Transverse colon (tissue), 4 donors: ENCODE data around the gene MTA2. TPM values are rescaled to one million over a fixed set of nuclear protein-coding genes. Genes with fewer than 3 reads are reported as not detected.
"Not testable (repeated sequence)": the region's sequence is repeated elsewhere in the genome, so short reads cannot be mapped to it uniquely, and the experiment has no call there.

Experiments used
- DNase-seq: peaks from one replicate; pipeline ENCODE4 v3.0.0-alpha.2; 2019
- H3K27ac ChIP-seq, 4 donors: fragments of 200-600 bp; sonication (generic); 2 replicates each; pipeline ENCODE4 v1.5.1; 2016 to 2018; ENCODE audit warnings: inconsistent platforms in 4 of 4
- H3K27me3 ChIP-seq: fragments of 200-600 bp; sonication (generic); 2 replicates; pipeline ENCODE4 v1.5.1; 2017; ENCODE audit warnings: inconsistent platforms
- H3K36me3 ChIP-seq, 4 donors: fragments of 200-600 bp; sonication (generic); 2 replicates each; pipeline ENCODE4 v1.5.1; 2017 to 2019; ENCODE audit warnings: inconsistent platforms in 4 of 4
- H3K4me1 ChIP-seq, 4 donors: fragments of 200-600 bp; sonication (generic); 2 replicates each; pipeline ENCODE4 v1.5.1; 2017 to 2020; ENCODE audit warnings: inconsistent platforms in 4 of 4
- H3K4me3 ChIP-seq, 4 donors: fragments of 200-600 bp; sonication (generic); 1 replicate in 1 of 4; 2 replicates in 3 of 4; pipeline versions ENCODE4 v1.5.1 to v1.6.1; 2017 to 2019; ENCODE audit warnings: inconsistent platforms in 4 of 4
- H3K9me3 ChIP-seq, 2 donors: fragments of 200-600 bp; sonication (generic); 2 replicates each; pipeline ENCODE4 v1.5.1; 2017 to 2019; ENCODE audit warnings: inconsistent platforms in 2 of 2
- CTCF ChIP-seq, 5 experiments: fragments of 200-600 bp in 3 of 5; fragments of 450-650 bp in 2 of 5; sonication (generic) in 3 of 5; IDR thresholded peaks; 1 replicate in 2 of 5; 2 replicates in 3 of 5; pipeline ENCODE4 v1.5.1; 2016 to 2017; ENCODE audit warnings: antibody characterized with exemption in 5 of 5, inconsistent platforms in 3 of 5, mild to moderate bottlenecking in 2 of 5, moderate library complexity in 1 of 5
- EP300 ChIP-seq: sonication (generic); formaldehyde crosslinking; IDR thresholded peaks from one replicate; pipeline ENCODE4 v1.6.1; 2017; ENCODE audit warnings: antibody characterized with exemption, low read depth
- POLR2A ChIP-seq: fragments of 450-650 bp; IDR thresholded peaks from one replicate; pipeline ENCODE4 v1.6.1; 2016; ENCODE audit warnings: antibody characterized with exemption, mild to moderate bottlenecking, moderate library complexity
- POLR2AphosphoS5 ChIP-seq, 3 donors: sonication (generic); formaldehyde crosslinking; IDR thresholded peaks; one replicate each; pipeline ENCODE4 v1.6.1; 2016; ENCODE audit warnings: antibody characterized with exemption in 3 of 3
- WGBS, 2 donors: methylation state at CpG; one replicate each; pipeline ENCODE4 v1.1.5; 2018; ENCODE audit warnings: low coverage in 1 of 2; 5-methylcytosine and 5-hydroxymethylcytosine counted together
- in situ Hi-C, 4 donors: fragments of 200-750 bp; cut with MboI; loops; one replicate each; pipeline versions ENCODE4 v1.15.0 to v1.15.1; 2017; ENCODE audit warnings: low sequenced_read_pairs in 3 of 4, low pct_ligation_motif_present in 1 of 4, low pct_unique_long_range_greater_than_20kb in 1 of 4
- intact Hi-C: fragments of 100-400 bp; cut with DNase I; formaldehyde crosslinking; loops from one replicate; pipeline ENCODE4 v1.15.1; 2023; ENCODE audit warnings: low total_unique reads
- total RNA-seq, 4 donors: library from RNA; depleted of rRNA; stranded (reverse); fragments of >200 nt; gene quantifications; one replicate each; pipeline ENCODE4 v1.1.0, GENCODE V29; 2016

Gene MTA2
- total RNA-seq, 4 donors from 2014 or later: 42.0 to 80.1 (median 62.1) TPM

GRCh38 chr11:62588966-62589637 is 12.6 kb downstream of the MTA2 start:
- in situ Hi-C loops: loop anchor here in 1 of 4 donors (25.0 kb wide), 1 partner anchor 273 kb away; no protein-coding TSS in a partner anchor
- peaks cover 0 to 25% (median 12%) of the 10 kb centered on the region in 4 donors for H3K36me3 ChIP-seq

GRCh38 chr11:62585356-62585755 is 16.3 kb downstream of the MTA2 start:
- H3K9me3 ChIP-seq, H3K27ac ChIP-seq, intact Hi-C loops, H3K27me3 ChIP-seq, DNase-seq, H3K4me3 ChIP-seq: not testable (repeated sequence)
- peaks cover 3 to 12% (median 6%) of the 10 kb centered on the region in 4 donors for H3K4me1 ChIP-seq
- 86% methylated on average over 7 of the region's 7 CpGs; no CpG with 5 or more reads in 1 of the 2 donors for WGBS, 2 donors
- in situ Hi-C loops: loop anchor here in 1 of 4 donors (25.0 kb wide), 1 partner anchor 277 kb away; no protein-coding TSS in a partner anchor
- H3K36me3 ChIP-seq: peaks cover 0 to 31% (median 10%) of the 10 kb centered on the region in 4 donors

More at GRCh38 chr11:62588966-62589637, 12.6 kb downstream of the MTA2 start:
- Histone ChIP-seq H3K27me3 (no peaks in the 10 kb centered on the region), H3K27ac (no peak overlapping the region), H3K4me1 (peaks cover 16 to 37% (median 25%) of the 10 kb centered on the region in 4 donors), H3K4me3 (no peak overlapping the region), H3K9me3 (no peaks in the 10 kb centered on the region)
- intact Hi-C loops: no loop called here
- TF ChIP-seq POLR2A (no peak), CTCF (IDR thresholded peaks at IDR 0.05) (peak in 1 of 5 experiments; percentile 8), POLR2AphosphoS5 (IDR thresholded peaks at IDR 0.05) (no peak), EP300 (no peak)
- DNase-seq: no peak
- WGBS, 2 donors: 44 to 69% methylated on average over 9 to 18 of the region's 18 CpGs

GRCh38 chr11:62581735-62582134 is 19.9 kb downstream of the MTA2 start:
- H3K9me3 ChIP-seq, H3K4me1 ChIP-seq, H3K27me3 ChIP-seq, H3K27ac ChIP-seq, H3K4me3 ChIP-seq, DNase-seq, intact Hi-C loops: not testable (repeated sequence)
- peaks cover 0 to 28% (median 2%) of the 10 kb centered on the region in 4 donors for H3K36me3 ChIP-seq
- in situ Hi-C loops: loop anchor here in 1 of 4 donors (25.0 kb wide), 1 partner anchor 281 kb away; no protein-coding TSS in a partner anchor
- WGBS, 2 donors: 94 to 100% methylated on average over 3 to 4 of the region's 4 CpGs

GRCh38 chr11:62580959-62581715 is 20.5 kb downstream of the MTA2 start:
- intact Hi-C loops: no loop called here
- peaks cover 0 to 22% (median 2%) of the 10 kb centered on the region in 4 donors for H3K36me3 ChIP-seq
- H3K4me3 ChIP-seq: no peak overlapping the region
- WGBS, 2 donors: 94% methylated on average over 18 of the region's 18 CpGs; no CpG with 5 or more reads in 1 of the 2 donors
- DNase-seq: no peak
- H3K27ac ChIP-seq: no peak overlapping the region
- TF ChIP-seq POLR2A: no peak
- TF ChIP-seq EP300: no peak
- no peak for TF ChIP-seq POLR2AphosphoS5 (IDR thresholded peaks at IDR 0.05)
- in situ Hi-C loops: loop anchor here in 1 of 4 donors (25.0 kb wide), 1 partner anchor 281 kb away; no protein-coding TSS in a partner anchor
- H3K4me1 ChIP-seq: peaks cover 0 to 11% (median 10%) of the 10 kb centered on the region in 4 donors
- no peaks in the 10 kb centered on the region for H3K27me3 ChIP-seq
- H3K9me3 ChIP-seq: no peaks in the 10 kb centered on the region

- peaks cover 0 to 17% (median 0%) of the 10 kb centered on the region in 4 donors for H3K36me3 ChIP-seq
- WGBS, 2 donors: 67 to 94% methylated on average over 1 to 2 of the region's 2 CpGs
- in situ Hi-C loops: loop anchor here in 1 of 4 donors (25.0 kb wide), 1 partner anchor 283 kb away; no protein-coding TSS in a partner anchor
- H3K27ac ChIP-seq: no peak overlapping the region
- peaks cover 9 to 28% (median 26%) of the 10 kb centered on the region in 4 donors for H3K4me1 ChIP-seq
- no peak overlapping the region for H3K4me3 ChIP-seq
- DNase-seq: no peak
- TF ChIP-seq POLR2AphosphoS5 (IDR thresholded peaks at IDR 0.05) (no peak), EP300 (no peak), CTCF (IDR thresholded peaks at IDR 0.05) (no peak), POLR2A (no peak)
- H3K9me3 ChIP-seq: no peaks in the 10 kb centered on the region
- H3K27me3 ChIP-seq: no peaks in the 10 kb centered on the region
- intact Hi-C loops: no loop called here
These were observed 22.4 kb downstream of the MTA2 start for GRCh38 chr11:62579252-62579651.
